Astrocyte (in vitro differentiated cells and primary cell): Measurements from ENCODE around the gene SH3PXD2B. TPM values are rescaled to one million over a fixed set of nuclear protein-coding genes. Genes with fewer than 3 reads are reported as not detected.

Experiments
- DNase-seq: peaks from one replicate; pipeline ENCODE4 v3.0.0-alpha.2; 2010; ENCODE audit warnings: low read depth
- FAIRE-seq: peaks from 2 replicates; lab custom pipeline; 2011; peaks lifted over from hg19 to GRCh38; lab: Jason Lieb, UNC
- H2AFZ ChIP-seq: 2 replicates; pipeline ENCODE4 v1.6.0; 2012; ENCODE audit warnings: low read depth, low read length, inconsistent platforms
- H3K27ac ChIP-seq: 2 replicates; pipeline ENCODE4 v1.5.1; 2011; ENCODE audit warnings: low read depth, low read length, inconsistent platforms
- H3K27me3 ChIP-seq: 2 replicates; pipeline ENCODE4 v1.6.0; 2011; ENCODE audit warnings: low read length, inconsistent platforms; ENCODE audit not compliant: insufficient read depth
- H3K36me3 ChIP-seq: 2 replicates; pipeline ENCODE4 v1.5.1; 2011; ENCODE audit warnings: low read length, inconsistent platforms; ENCODE audit not compliant: insufficient read depth
- H3K4me1 ChIP-seq: 2 replicates; pipeline ENCODE4 v1.5.1; 2011; ENCODE audit warnings: low read length, inconsistent platforms; ENCODE audit not compliant: insufficient read depth
- H3K4me2 ChIP-seq: 2 replicates; pipeline ENCODE4 v1.6.0; 2012; ENCODE audit warnings: low read length, inconsistent platforms
- H3K4me3 ChIP-seq: 2 replicates; pipeline ENCODE4 v1.5.1; 2011; ENCODE audit warnings: low read depth, mild to moderate bottlenecking, low read length, inconsistent platforms; ENCODE audit not compliant: insufficient read depth
- H3K79me2 ChIP-seq: 2 replicates; pipeline ENCODE4 v1.6.0; 2012; ENCODE audit warnings: mild to moderate bottlenecking, low read length, inconsistent platforms; ENCODE audit not compliant: insufficient read depth
- H3K9ac ChIP-seq: 2 replicates; pipeline ENCODE4 v1.6.0; 2012; ENCODE audit warnings: mild to moderate bottlenecking, low read length, inconsistent platforms
- H3K9me3 ChIP-seq: 2 replicates; pipeline ENCODE4 v1.5.1; 2012; ENCODE audit warnings: low read depth, mild to moderate bottlenecking, low read length, inconsistent platforms; ENCODE audit not compliant: insufficient read depth
- H4K20me1 ChIP-seq: 2 replicates; pipeline ENCODE4 v1.6.0; 2012; ENCODE audit warnings: low read length, inconsistent platforms; ENCODE audit not compliant: insufficient read depth
- H3K27ac Mint-ChIP-seq: one replicate; pipeline ENCODE4 v1.8.0; 2021; ENCODE audit warnings: mild to moderate bottlenecking, mixed read lengths; ENCODE audit not compliant: unreplicated experiment
- H3K27me3 Mint-ChIP-seq: one replicate; pipeline ENCODE4 v1.8.0; 2021; ENCODE audit warnings: low read depth, mixed read lengths; ENCODE audit not compliant: unreplicated experiment
- H3K36me3 Mint-ChIP-seq: one replicate; pipeline ENCODE4 v1.8.0; 2021; ENCODE audit warnings: low read depth, mixed read lengths; ENCODE audit not compliant: unreplicated experiment
- H3K4me1 Mint-ChIP-seq: one replicate; pipeline ENCODE4 v1.8.0; 2021; ENCODE audit warnings: low read depth, mixed read lengths; ENCODE audit not compliant: unreplicated experiment
- H3K4me3 Mint-ChIP-seq: one replicate; pipeline ENCODE4 v1.8.0; 2021; ENCODE audit warnings: mild to moderate bottlenecking, moderate library complexity, mixed read lengths; ENCODE audit not compliant: unreplicated experiment
- H3K9me3 Mint-ChIP-seq: one replicate; pipeline ENCODE4 v1.8.0; 2021; ENCODE audit warnings: mild to moderate bottlenecking, mixed read lengths; ENCODE audit not compliant: unreplicated experiment
- EZH2 ChIP-seq: IDR thresholded peaks from 2 replicates; pipeline ENCODE4 v1.6.1; 2012; ENCODE audit warnings: mild to moderate bottlenecking, low read length, inconsistent platforms; ENCODE audit not compliant: insufficient read depth
- total RNA-seq: library from RNA; stranded (reverse); gene quantifications from 2 replicates; pipeline ENCODE4 v1.2.1, GENCODE V29; 2021
- TF ChIP-seq, protein P1 (sequence below): IDR thresholded peaks from 2 replicates; pipeline ENCODE4 v1.5.1; 2011; ENCODE audit warnings: low read depth, mild to moderate bottlenecking, inconsistent platforms, low read length, moderate library complexity; ENCODE audit not compliant: insufficient read depth

Gene SH3PXD2B
- total RNA-seq, 1 donor from 2014 or later, result 66.0 TPM

GRCh38 chr5:172425402-172425801 is 28.9 kb downstream of the SH3PXD2B start:
- H4K20me1 ChIP-seq, result peaks cover 94% of the 10 kb centered on the region
- H3K27ac ChIP-seq, result no peak overlapping the region
- Mint-ChIP-seq H3K4me3 (no peak overlapping the region), H3K27me3 (no peaks in the 10 kb centered on the region), H3K9me3 (no peaks in the 10 kb centered on the region), H3K36me3 (peaks cover 29% of the 10 kb centered on the region), H3K27ac (no peak overlapping the region), H3K4me1 (peaks cover 12% of the 10 kb centered on the region)
- FAIRE-seq, result no peak
- peaks cover 7% of the 10 kb centered on the region for H3K4me1 ChIP-seq
- no peaks in the 10 kb centered on the region for H3K27me3 ChIP-seq
- TF ChIP-seq, protein P1, sequence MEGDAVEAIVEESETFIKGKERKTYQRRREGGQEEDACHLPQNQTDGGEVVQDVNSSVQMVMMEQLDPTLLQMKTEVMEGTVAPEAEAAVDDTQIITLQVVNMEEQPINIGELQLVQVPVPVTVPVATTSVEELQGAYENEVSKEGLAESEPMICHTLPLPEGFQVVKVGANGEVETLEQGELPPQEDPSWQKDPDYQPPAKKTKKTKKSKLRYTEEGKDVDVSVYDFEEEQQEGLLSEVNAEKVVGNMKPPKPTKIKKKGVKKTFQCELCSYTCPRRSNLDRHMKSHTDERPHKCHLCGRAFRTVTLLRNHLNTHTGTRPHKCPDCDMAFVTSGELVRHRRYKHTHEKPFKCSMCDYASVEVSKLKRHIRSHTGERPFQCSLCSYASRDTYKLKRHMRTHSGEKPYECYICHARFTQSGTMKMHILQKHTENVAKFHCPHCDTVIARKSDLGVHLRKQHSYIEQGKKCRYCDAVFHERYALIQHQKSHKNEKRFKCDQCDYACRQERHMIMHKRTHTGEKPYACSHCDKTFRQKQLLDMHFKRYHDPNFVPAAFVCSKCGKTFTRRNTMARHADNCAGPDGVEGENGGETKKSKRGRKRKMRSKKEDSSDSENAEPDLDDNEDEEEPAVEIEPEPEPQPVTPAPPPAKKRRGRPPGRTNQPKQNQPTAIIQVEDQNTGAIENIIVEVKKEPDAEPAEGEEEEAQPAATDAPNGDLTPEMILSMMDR, result no peak
- no peak for TF ChIP-seq EZH2
- H3K4me3 ChIP-seq, result no peak overlapping the region
- no peak for DNase-seq
- H3K79me2 ChIP-seq, result peaks cover 80% of the 10 kb centered on the region
- no peak overlapping the region for H3K4me2 ChIP-seq
- H2AFZ ChIP-seq, result no peak overlapping the region
- peaks cover 3% of the 10 kb centered on the region for H3K36me3 ChIP-seq
- H3K9ac ChIP-seq, result no peak overlapping the region
- no peaks in the 10 kb centered on the region for H3K9me3 ChIP-seq

DNA sequence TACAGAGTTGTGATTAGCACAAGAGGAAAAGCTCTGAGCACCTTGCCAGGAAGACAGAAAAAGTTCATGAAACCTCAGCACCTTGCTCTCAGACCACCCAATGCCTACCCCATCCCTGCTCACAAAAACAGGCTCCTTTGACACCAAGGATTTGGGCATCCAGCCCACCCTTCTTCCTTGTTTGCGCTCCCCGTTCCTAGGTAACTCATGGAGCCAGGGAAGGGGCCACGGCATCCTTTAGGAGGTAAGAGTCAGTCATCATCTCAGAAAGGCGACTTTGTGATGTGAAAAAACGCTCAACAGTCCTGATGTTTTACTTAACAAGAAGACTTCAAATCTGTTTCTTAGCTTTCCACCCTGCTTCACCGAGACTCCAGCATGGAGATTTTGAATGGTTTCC is 29.5 kb downstream of the SH3PXD2B start:
- Histone ChIP-seq H3K9me3 (no peaks in the 10 kb centered on the region), H4K20me1 (peaks cover 94% of the 10 kb centered on the region), H3K9ac (no peak overlapping the region), H3K4me1 (peaks cover 13% of the 10 kb centered on the region), H3K79me2 (peaks cover 74% of the 10 kb centered on the region), H3K4me2 (no peak overlapping the region), H3K27ac (no peak overlapping the region), H3K4me3 (no peak overlapping the region), H3K36me3 (peaks cover 3% of the 10 kb centered on the region), H3K27me3 (no peaks in the 10 kb centered on the region), H2AFZ (no peak overlapping the region)
- Mint-ChIP-seq H3K27ac (no peak overlapping the region), H3K4me3 (no peak overlapping the region), H3K27me3 (no peaks in the 10 kb centered on the region), H3K4me1 (peaks cover 12% of the 10 kb centered on the region), H3K9me3 (no peaks in the 10 kb centered on the region), H3K36me3 (peaks cover 30% of the 10 kb centered on the region)
- FAIRE-seq (no peak), DNase-seq (no peak)
- no peak for TF ChIP-seq EZH2

- no peak for FAIRE-seq
Measured at GRCh38 chr5:172424111-172424490, 30.2 kb downstream of the SH3PXD2B start.

More at GRCh38 chr5:172424111-172424490, 30.2 kb downstream of the SH3PXD2B start:
- Histone ChIP-seq H3K27me3 (no peaks in the 10 kb centered on the region), H3K79me2 (peaks cover 68% of the 10 kb centered on the region), H3K4me1 (peaks cover 20% of the 10 kb centered on the region), H3K9me3 (no peaks in the 10 kb centered on the region), H4K20me1 (peaks cover 94% of the 10 kb centered on the region), H3K36me3 (peaks cover 3% of the 10 kb centered on the region), H3K9ac (no peak overlapping the region), H3K27ac (no peak overlapping the region), H3K4me2 (no peak overlapping the region), H3K4me3 (no peak overlapping the region), H2AFZ (no peak overlapping the region)
- H3K36me3 Mint-ChIP-seq, result peaks cover 33% of the 10 kb centered on the region
- no peak for TF ChIP-seq EZH2
- TF ChIP-seq, protein P1, result no peak
- no peak for DNase-seq
- H3K9me3 Mint-ChIP-seq, result no peaks in the 10 kb centered on the region
- H3K4me1 Mint-ChIP-seq, result peaks cover 10% of the 10 kb centered on the region
- H3K4me3 Mint-ChIP-seq, result no peak overlapping the region
- no peaks in the 10 kb centered on the region for H3K27me3 Mint-ChIP-seq
- H3K27ac Mint-ChIP-seq, result no peak overlapping the region
